H1 (cell line): ENCODE results near the gene PLLP. TPM values are rescaled to one million over a fixed set of nuclear protein-coding genes. Genes with fewer than 3 reads are reported as not detected.

Source experiments
- CTCF ChIA-PET: fragments of 300-600 bp; sonication (Branson Sonifier 250); formaldehyde crosslinking; loops from one replicate; lab custom pipeline; 2021; ENCODE audit not compliant: partially characterized antibody; lab: Charles Lee
- POLR2A ChIA-PET: fragments of 300-600 bp; sonication (Branson Sonifier 250); formaldehyde crosslinking; loops from one replicate; lab custom pipeline; 2021; ENCODE audit warnings: inconsistent platforms; ENCODE audit not compliant: partially characterized antibody; lab: Charles Lee
- DNase-seq, 2 experiments: peaks; one replicate each; pipeline versions ENCODE4 v3.0.0 to v3.0.0-alpha.2; 2010 to 2022; ENCODE audit warnings: low spot score in 2 of 2, low read depth in 1 of 2, mixed read lengths in 1 of 2
- FAIRE-seq: peaks from 2 replicates; lab custom pipeline; 2011; peaks lifted over from hg19 to GRCh38; lab: Jason Lieb, UNC
- H2AFZ ChIP-seq: 2 replicates; pipeline ENCODE4 v1.8.1; 2012; ENCODE audit warnings: low read length, inconsistent platforms
- H2AK5ac ChIP-seq: 2 replicates; pipeline ENCODE4 v1.6.1; 2013; ENCODE audit warnings: low read depth, low read length
- H2BK120ac ChIP-seq: replicated peaks from 2 replicates; pipeline ENCODE3; 2013; ENCODE audit warnings: low read depth, low read length, inconsistent platforms
- H2BK12ac ChIP-seq: 2 replicates; pipeline ENCODE4 v1.6.1; 2013; ENCODE audit warnings: low read depth, low read length
- H2BK15ac ChIP-seq: 2 replicates; pipeline ENCODE4 v1.6.1; 2013; ENCODE audit warnings: low read length
- H2BK20ac ChIP-seq: 2 replicates; pipeline ENCODE4 v1.6.1; 2013; ENCODE audit warnings: low read length
- H2BK5ac ChIP-seq: 2 replicates; pipeline ENCODE4 v1.6.1; 2013; ENCODE audit warnings: low read depth, low read length
- H3K14ac ChIP-seq: 2 replicates; pipeline ENCODE4 v1.6.1; 2013; ENCODE audit warnings: inconsistent platforms; ENCODE audit not compliant: insufficient read length
- H3K18ac ChIP-seq: 2 replicates; pipeline ENCODE4 v1.6.1; 2013; ENCODE audit warnings: low read length; ENCODE audit errors: extremely low read depth
- H3K23ac ChIP-seq: 2 replicates; pipeline ENCODE4 v1.6.1; 2013; ENCODE audit warnings: inconsistent platforms; ENCODE audit not compliant: insufficient read length
- H3K23me2 ChIP-seq: 2 replicates; pipeline ENCODE4 v1.6.1; 2013; ENCODE audit warnings: low read depth, low read length
- H3K27ac ChIP-seq: 2 replicates; pipeline ENCODE4 v1.6.1; 2011; ENCODE audit warnings: low read depth, low read length, inconsistent platforms
- H3K27me3 ChIP-seq, 4 experiments: replicated peaks in 1 of 4; 1 replicate in 1 of 4; 2 replicates in 3 of 4; pipeline versions ENCODE4 v1.6.1 to v1.8.1; 2011 to 2013; ENCODE audit warnings: low read length in 3 of 4, mild to moderate bottlenecking in 3 of 4, inconsistent platforms in 2 of 4, mixed read lengths in 2 of 4, moderate library complexity in 1 of 4; ENCODE audit not compliant: control insufficient read depth in 3 of 4, insufficient read depth in 3 of 4; ENCODE audit errors: extremely low read depth in 1 of 4
- H3K36me3 ChIP-seq, 4 experiments: 2 replicates each; pipeline versions ENCODE4 v1.6.1 to v1.8.1; 2011 to 2013; ENCODE audit warnings: mild to moderate bottlenecking in 4 of 4, low read length in 3 of 4, moderate library complexity in 2 of 4, control low read depth in 1 of 4, inconsistent platforms in 1 of 4; ENCODE audit not compliant: insufficient read depth in 4 of 4, control insufficient read depth in 2 of 4
- H3K4ac ChIP-seq: replicated peaks from 2 replicates; pipeline ENCODE3; 2013; ENCODE audit warnings: low read length, low read depth, mixed read lengths, inconsistent platforms; ENCODE audit not compliant: insufficient read length
- H3K4me1 ChIP-seq, 4 experiments: replicated peaks in 1 of 4; 1 replicate in 1 of 4; 2 replicates in 3 of 4; pipeline versions ENCODE4 v1.6.1 to v1.8.1; 2011 to 2013; ENCODE audit warnings: low read length in 3 of 4, inconsistent platforms in 2 of 4, mixed read lengths in 1 of 4; ENCODE audit not compliant: insufficient read depth in 4 of 4, control insufficient read depth in 3 of 4
- H3K4me2 ChIP-seq, 2 experiments: 2 replicates each; pipeline versions ENCODE4 v1.6.1 to v1.8.1; 2011 to 2013; ENCODE audit warnings: low read depth in 2 of 2, low read length in 2 of 2, control low read depth in 1 of 2, inconsistent platforms in 1 of 2, mild to moderate bottlenecking in 1 of 2; ENCODE audit not compliant: insufficient read depth in 1 of 2
- H3K4me3 ChIP-seq, 4 experiments: fragments of 200-600, 300-600 bp in 1 of 4; sonication (generic), shearing (Covaris generic), sonication (Bioruptor Twin) in 1 of 4; 2 replicates each; pipeline versions ENCODE4 v1.5.1 to v1.8.1; 2011 to 2016; ENCODE audit warnings: low read length in 4 of 4, low read depth in 3 of 4, control low read depth in 2 of 4, inconsistent platforms in 2 of 4, mild to moderate bottlenecking in 2 of 4, mixed read lengths in 1 of 4, moderate library complexity in 1 of 4; ENCODE audit not compliant: insufficient read depth in 2 of 4; ENCODE audit errors: extremely low read depth in 1 of 4
- H3K56ac ChIP-seq: replicated peaks from 2 replicates; pipeline ENCODE3; 2013; ENCODE audit warnings: low read depth, mild to moderate bottlenecking, mixed read lengths, low read length, inconsistent platforms; ENCODE audit not compliant: insufficient read length
- H3K79me1 ChIP-seq: 2 replicates; pipeline ENCODE4 v1.6.1; 2013; ENCODE audit warnings: low read depth, low read length, control low read depth
- H3K79me2 ChIP-seq, 2 experiments: 2 replicates each; pipeline versions ENCODE4 v1.6.1 to v1.8.1; 2012 to 2013; ENCODE audit warnings: low read length in 2 of 2, mild to moderate bottlenecking in 2 of 2, inconsistent platforms in 1 of 2; ENCODE audit not compliant: insufficient read depth in 2 of 2, control insufficient read depth in 1 of 2
- H3K9ac ChIP-seq, 4 experiments: replicated peaks in 1 of 4; 1 replicate in 1 of 4; 2 replicates in 3 of 4; pipeline versions ENCODE4 v1.6.1 to v1.8.1; 2011 to 2013; ENCODE audit warnings: low read depth in 3 of 4, low read length in 3 of 4, control low read depth in 2 of 4, mild to moderate bottlenecking in 2 of 4, moderate library complexity in 2 of 4, inconsistent platforms in 1 of 4; ENCODE audit errors: extremely low read depth in 1 of 4
- H3K9me3 ChIP-seq, 2 experiments: 2 replicates each; pipeline versions ENCODE4 v1.6.1 to v1.8.1; 2012 to 2013; ENCODE audit warnings: mild to moderate bottlenecking in 2 of 2, moderate library complexity in 2 of 2, control low read depth in 1 of 2, inconsistent platforms in 1 of 2, low read depth in 1 of 2, low read length in 1 of 2, mixed read lengths in 1 of 2; ENCODE audit not compliant: insufficient read depth in 2 of 2
- H4K20me1 ChIP-seq, 2 experiments: replicated peaks in 1 of 2; 2 replicates each; pipeline versions ENCODE3 to v1.8.1; 2011 to 2013; ENCODE audit warnings: inconsistent platforms in 2 of 2, low read length in 2 of 2, mild to moderate bottlenecking in 1 of 2; ENCODE audit not compliant: insufficient read depth in 2 of 2, control insufficient read depth in 1 of 2
- H4K5ac ChIP-seq: 2 replicates; pipeline ENCODE4 v1.6.1; 2013; ENCODE audit warnings: low read length, low read depth, mixed read lengths, inconsistent platforms; ENCODE audit not compliant: insufficient read length
- H4K8ac ChIP-seq: 2 replicates; pipeline ENCODE4 v1.8.0; 2013; ENCODE audit warnings: mild to moderate bottlenecking, moderate library complexity, low read length, inconsistent platforms; ENCODE audit not compliant: insufficient read depth; ENCODE audit errors: extremely low read depth
- H4K91ac ChIP-seq: replicated peaks from 2 replicates; pipeline ENCODE3; 2013; ENCODE audit warnings: low read length, mixed read lengths, inconsistent platforms; ENCODE audit not compliant: insufficient read length
- BACH1 ChIP-seq: IDR thresholded peaks from 2 replicates; pipeline ENCODE4 v1.6.1; 2012; ENCODE audit warnings: low read length, improper control_type of control experiment
- CEBPB ChIP-seq: IDR thresholded peaks from 2 replicates; pipeline ENCODE4 v1.6.1; 2012; ENCODE audit warnings: low read depth, low read length
- HDAC2 ChIP-seq, 2 experiments: fragments of 300-600 bp in 1 of 2; sonication (generic) in 1 of 2; IDR thresholded peaks; 2 replicates each; pipeline ENCODE4 v1.6.1; 2011 to 2012; ENCODE audit warnings: low read depth in 2 of 2, low read length in 2 of 2, mild to moderate bottlenecking in 2 of 2, moderate library complexity in 2 of 2, borderline replicate concordance in 1 of 2, inconsistent platforms in 1 of 2
- HDAC6 ChIP-seq: IDR thresholded peaks from one replicate; pipeline ENCODE4 v1.7.1; 2012; ENCODE audit warnings: low read depth, mild to moderate bottlenecking, inconsistent platforms, low read length, moderate library complexity
- JUND ChIP-seq: IDR thresholded peaks from 2 replicates; pipeline ENCODE4 v1.6.1; 2011; ENCODE audit warnings: mild to moderate bottlenecking, improper control_type of control experiment, low read length
- NANOG ChIP-seq: IDR thresholded peaks from 2 replicates; pipeline ENCODE4 v1.6.1; 2011; ENCODE audit warnings: low read length, low read depth, mild to moderate bottlenecking, inconsistent platforms; ENCODE audit not compliant: insufficient read depth, poor library complexity, severe bottlenecking
- NRF1 ChIP-seq: IDR thresholded peaks from 2 replicates; pipeline ENCODE4 v1.6.1; 2011; ENCODE audit warnings: mild to moderate bottlenecking, low read depth, low read length, improper control_type of control experiment
- PHF8 ChIP-seq: fragments of 200-600 bp; sonication (generic); conservative IDR thresholded peaks from 2 replicates; pipeline ENCODE4 v1.7.1; 2012; ENCODE audit warnings: low read depth, mild to moderate bottlenecking, inconsistent platforms, low read length, moderate library complexity
- SIN3A ChIP-seq, 2 experiments: IDR thresholded peaks in 1 of 2; conservative IDR thresholded peaks in 1 of 2; 2 replicates each; pipeline ENCODE4 v1.6.1; 2011 to 2012; ENCODE audit warnings: low read length in 2 of 2, improper control_type of control experiment in 1 of 2, low read depth in 1 of 2, mild to moderate bottlenecking in 1 of 2
- SUZ12 ChIP-seq: fragments of 200-600 bp; sonication (generic); IDR thresholded peaks from 2 replicates; pipeline ENCODE4 v1.6.1; 2012; ENCODE audit warnings: mild to moderate bottlenecking, inconsistent platforms, low read length, moderate library complexity, mixed read lengths
- TBP ChIP-seq: IDR thresholded peaks from 2 replicates; pipeline ENCODE4 v1.6.1; 2011; ENCODE audit warnings: low read depth, low read length, improper control_type of control experiment
- TCF12 ChIP-seq: IDR thresholded peaks from 2 replicates; pipeline ENCODE4 v1.6.1; 2011; ENCODE audit warnings: low read depth, mild to moderate bottlenecking, low read length
- YY1 ChIP-seq: IDR thresholded peaks from 2 replicates; pipeline ENCODE4 v1.6.1; 2011; ENCODE audit warnings: low read depth, mild to moderate bottlenecking, low read length
- ZNF274 ChIP-seq: IDR thresholded peaks from 2 replicates; pipeline ENCODE4 v1.7.0; 2012; ENCODE audit warnings: low read length, borderline replicate concordance; ENCODE audit errors: extremely low read depth
- WGBS, 2 experiments: shearing (Covaris generic) in 1 of 2; methylation state at CpG; one replicate each; pipeline versions ENCODE4 v1.1.6 to v1.1.7; 2013 to 2015; ENCODE audit warnings: low lambda C conversion rate in 2 of 2, mixed read lengths in 2 of 2, inconsistent platforms in 1 of 2, low coverage in 1 of 2, missing lambda C conversion rate in 1 of 2; ENCODE audit not compliant: insufficient replicate concordance in 2 of 2, insufficient coverage in 1 of 2, insufficient read length in 1 of 2; ENCODE audit errors: extremely low coverage in 1 of 2, missing lambda C conversion rate in 1 of 2; 5-methylcytosine and 5-hydroxymethylcytosine counted together
- polyA plus RNA-seq, 7 experiments: library from polyadenylated mRNA; depleted of rRNA in 3 of 7; stranded (reverse) in 5 of 7; unstranded in 2 of 7; fragments of >200 nt in 5 of 7; fragments of 200-250 nt in 2 of 7; gene quantifications; 1 replicate in 5 of 7; 2 replicates in 1 of 7; 4 replicates in 1 of 7; pipeline versions ENCODE4 v1.2.1 to v1.2.3, GENCODE V29; 2011 to 2013; ENCODE audit warnings: missing spikeins in 2 of 7, mixed read lengths in 2 of 7
- total RNA-seq: library from RNA; stranded (reverse); fragmentation: NEBNext Ultra II Directional; extraction: Animal tissue kit (Norgen Biotek cat#: 25700); gene quantifications from 2 replicates; pipeline ENCODE4 v1.2.1, GENCODE V29; 2021

PLLP gene
- total and polyA plus RNA-seq, 2 of the 8 experiments (the other 6 are each of a cell fraction or from before 2014, with no cell fraction given), result 2.9 to 10.6 TPM

DNA sequence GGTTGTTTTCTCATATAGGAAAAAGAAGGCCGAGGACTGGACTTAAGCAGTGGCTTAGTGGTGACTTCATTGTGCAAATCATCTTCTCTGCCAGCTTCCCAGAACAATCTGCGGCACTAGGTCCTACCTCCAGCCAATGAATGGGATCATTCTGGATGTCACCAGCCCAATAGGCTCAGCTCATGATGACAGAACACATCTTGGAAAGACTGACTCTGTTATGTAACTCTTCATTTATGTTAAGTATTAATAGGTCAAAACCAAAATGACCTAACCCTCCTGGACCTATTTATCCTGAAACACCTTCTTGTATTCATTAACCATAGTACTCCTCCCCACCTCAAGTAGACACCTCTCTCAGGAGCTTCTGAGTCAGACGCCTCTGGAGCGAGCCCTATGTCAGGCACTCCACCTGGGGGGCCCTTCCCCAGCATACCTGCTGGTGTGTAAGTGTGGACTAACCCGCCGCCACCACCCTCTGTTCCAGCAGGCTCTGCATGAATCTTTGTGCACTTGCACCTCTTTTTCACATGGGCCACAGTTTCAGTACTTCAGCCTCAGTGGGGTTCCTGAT, 32.2 kb downstream of the PLLP start:
- Histone ChIP-seq H2AFZ (no peak overlapping the region), H2BK15ac (no peak overlapping the region), H4K8ac (no peak overlapping the region), H3K27ac (no peak overlapping the region), H3K27me3 (no peaks in the 10 kb centered on the region), H2BK12ac (no peak overlapping the region), H2BK5ac (no peak overlapping the region), H3K9ac (no peak overlapping the region), H3K14ac (no peak overlapping the region), H2BK120ac (no peak overlapping the region), H3K56ac (no peak overlapping the region), H3K4ac (no peak overlapping the region), H4K91ac (no peak overlapping the region), H3K79me1 (no peaks in the 10 kb centered on the region; the same call in 1 of the 2 replicates), H4K5ac (no peak overlapping the region), H2BK20ac (no peak overlapping the region), H3K79me2 (no peaks in the 10 kb centered on the region), H3K18ac (no peak overlapping the region), H3K36me3 (peaks cover 4 to 12% (median 7%) of the 10 kb centered on the region in 4 experiments; a peak in 5 of 8 replicates), H3K4me1 (no peaks in the 10 kb centered on the region), H3K4me3 (no peak overlapping the region), H3K23ac (no peak overlapping the region), H2AK5ac (no peak overlapping the region), H4K20me1 (peaks cover 0 to 2% of the 10 kb centered on the region in 2 experiments), H3K9me3 (no peaks in the 10 kb centered on the region), H3K23me2 (no peaks in the 10 kb centered on the region), H3K4me2 (no peak overlapping the region)
- POLR2A ChIA-PET, result no interaction called here
- CTCF ChIA-PET, result no interaction called here
- no peak for DNase-seq
- FAIRE-seq, result no peak
- whole genome bisulfite sequencing, 2 experiments, result 91% methylated on average over 6 of the region's 6 CpGs; no CpG with 5 or more reads in 1 of the 2 experiments
- TF ChIP-seq SUZ12, result no peak
- no peak for TF ChIP-seq PHF8
- no peak for TF ChIP-seq BACH1
- TF ChIP-seq HDAC6, result no peak
- TF ChIP-seq SIN3A (conservative IDR thresholded peaks at IDR 0.05 in 1 of 2, IDR thresholded peaks at IDR 0.05 in 1 of 2; ENCODE audit: low read depth in 1 of 2, low read length in 2 of 2), result no peak
- no peak for TF ChIP-seq CEBPB
- TF ChIP-seq YY1, result no peak
- no peak for TF ChIP-seq NANOG
- no peak for TF ChIP-seq NRF1
- no peak for TF ChIP-seq ZNF274
- no peak for TF ChIP-seq HDAC2 (IDR thresholded peaks at IDR 0.05; ENCODE audit: borderline replicate concordance in 1 of 2, low read depth in 2 of 2, low read length in 2 of 2)
- TF ChIP-seq TBP, result no peak
- no peak for TF ChIP-seq TCF12
- no peak for TF ChIP-seq JUND
